A549 (cell line): ENCODE measurements around the gene GARS1. TPM values are rescaled to one million over a fixed set of nuclear protein-coding genes. Genes with fewer than 3 reads are reported as not detected.
A peak's percentile ranks its signal among the peaks of the same experiment; 100 is the strongest.

Experiments
- ATAC-seq, 2 experiments: fragments of 200-7000 bp in 1 of 2; fragments of >200 bp in 1 of 2; cut with Nextera tagmentation in 1 of 2; cut with Tn5 transposase in 1 of 2; 3 replicates each; pipeline versions ENCODE4 v1.8.0 to v1.9.1; 2018 to 2020; ENCODE audit warnings: mild to moderate bottlenecking in 1 of 2, moderate library complexity in 1 of 2
- CTCF ChIA-PET: fragments of 300-600 bp; sonication (Branson Sonifier 250); formaldehyde crosslinking; extraction: SDS; loops from one replicate; lab custom pipeline; 2021; ENCODE audit warnings: antibody characterized with exemption, inconsistent platforms; lab: Yijun Ruan, JAX
- POLR2A ChIA-PET: fragments of 350-600 bp; formaldehyde crosslinking; extraction: SDS; loops from one replicate; lab custom pipeline; 2021; ENCODE audit warnings: antibody characterized with exemption, inconsistent platforms; lab: Yijun Ruan, JAX
- DNase-seq, 2 experiments: peaks; one replicate each; pipeline versions ENCODE4 v3.0.0 to v3.0.0-alpha.2; 2011 to 2016; ENCODE audit warnings: low read depth in 1 of 2, low spot score in 1 of 2
- FAIRE-seq: peaks from 2 replicates; lab custom pipeline; 2011; peaks lifted over from hg19 to GRCh38; lab: Jason Lieb, UNC
- H3K27ac ChIP-seq, 2 experiments: fragments of >200 bp; sonication (Bioruptor Twin); formaldehyde crosslinking; 3 replicates each; pipeline ENCODE4 v1.5.1; 2016 to 2017
- H3K4me1 ChIP-seq: fragments of >200 bp; sonication (Bioruptor Twin); formaldehyde crosslinking; 3 replicates; pipeline ENCODE4 v1.6.1; 2016
- H3K4me2 ChIP-seq: fragments of >200 bp; sonication (Bioruptor Twin); formaldehyde crosslinking; 3 replicates; pipeline ENCODE4 v1.6.1; 2016
- H3K4me3 ChIP-seq: fragments of >200 bp; sonication (Bioruptor Twin); formaldehyde crosslinking; 3 replicates; pipeline ENCODE4 v1.5.1; 2016
- H3K9me3 ChIP-seq: fragments of >200 bp; sonication (Bioruptor Twin); formaldehyde crosslinking; 3 replicates; pipeline ENCODE4 v1.6.1; 2016
- BHLHE40 ChIP-seq: IDR thresholded peaks from 2 replicates; pipeline ENCODE4 v1.6.1; 2012; ENCODE audit warnings: low read depth, low read length, inconsistent platforms
- CBX2 ChIP-seq: fragments of 200-600 bp; sonication (generic); IDR thresholded peaks from 2 replicates; pipeline ENCODE4 v1.6.1; 2016; ENCODE audit warnings: low read depth, mild to moderate bottlenecking, borderline replicate concordance
- CBX8 ChIP-seq: fragments of 200-600 bp; sonication (generic); IDR thresholded peaks from 2 replicates; pipeline ENCODE4 v1.6.1; 2016
- CEBPB ChIP-seq, 2 experiments: fragments of >200 bp in 1 of 2; sonication (Bioruptor Twin) in 1 of 2; formaldehyde crosslinking in 1 of 2; IDR thresholded peaks; 2 replicates each; pipeline ENCODE4 v1.6.1; 2012 to 2016
- CHD2 ChIP-seq: fragments of 150-350 bp; IDR thresholded peaks from 2 replicates; pipeline ENCODE4 v1.6.1; 2014; ENCODE audit warnings: low read length; ENCODE audit not compliant: partially characterized antibody
- EHF ChIP-seq: fragments of 250-450 bp; sonication (Bioruptor Pico); IDR thresholded peaks from 2 replicates; pipeline ENCODE4 v1.5.0; 2020; ENCODE audit warnings: mild to moderate bottlenecking
- EHMT2 ChIP-seq: fragments of 200-600 bp; sonication (generic); IDR thresholded peaks from 2 replicates; pipeline ENCODE4 v1.6.1; 2016; ENCODE audit warnings: antibody characterized with exemption, low read depth, mild to moderate bottlenecking, moderate library complexity
- ELK1 ChIP-seq: fragments of 150-350 bp; IDR thresholded peaks from 2 replicates; pipeline ENCODE4 v1.6.1; 2014; ENCODE audit warnings: low read depth, mild to moderate bottlenecking, low read length
- FOSB ChIP-seq: fragments of 250-450 bp; sonication (Bioruptor Pico); IDR thresholded peaks from 2 replicates; pipeline ENCODE4 v1.5.0; 2020; ENCODE audit warnings: mild to moderate bottlenecking, moderate library complexity
- GATA3 ChIP-seq: IDR thresholded peaks from 2 replicates; pipeline ENCODE4 v1.6.1; 2012; ENCODE audit warnings: borderline replicate concordance
- HEYL ChIP-seq: fragments of 250-450 bp; sonication (Bioruptor Pico); IDR thresholded peaks from 2 replicates; pipeline ENCODE4 v1.8.0; 2021; ENCODE audit warnings: mild to moderate bottlenecking, moderate library complexity
- HMGXB4 ChIP-seq: fragments of 250-450 bp; sonication (Bioruptor Pico); IDR thresholded peaks from 2 replicates; pipeline ENCODE4 v1.5.0; 2021; ENCODE audit warnings: mild to moderate bottlenecking, moderate library complexity, borderline replicate concordance
- MAFK ChIP-seq: fragments of 450-650 bp; IDR thresholded peaks from 2 replicates; pipeline ENCODE4 v1.6.1; 2014; ENCODE audit not compliant: partially characterized antibody
- MYC ChIP-seq: IDR thresholded peaks from 2 replicates; pipeline ENCODE4 v1.6.1; 2012; ENCODE audit warnings: mild to moderate bottlenecking, inconsistent platforms, low read length, improper control_type of control experiment, borderline replicate concordance
- PHF8 ChIP-seq: fragments of 200-600 bp; sonication (generic); IDR thresholded peaks from 2 replicates; pipeline ENCODE4 v1.6.1; 2016; ENCODE audit warnings: low read depth, mild to moderate bottlenecking, antibody characterized with exemption, moderate library complexity, borderline replicate concordance
- POLR2A ChIP-seq: IDR thresholded peaks from 2 replicates; pipeline ENCODE4 v1.6.1; 2012; ENCODE audit warnings: mild to moderate bottlenecking, low read length
- RARB ChIP-seq: fragments of 250-450 bp; sonication (Bioruptor Pico); IDR thresholded peaks from 2 replicates; pipeline ENCODE4 v1.8.0; 2021; ENCODE audit warnings: mild to moderate bottlenecking, moderate library complexity
- RCOR1 ChIP-seq: fragments of 150-350 bp; IDR thresholded peaks from 2 replicates; pipeline ENCODE4 v1.6.1; 2014; ENCODE audit warnings: antibody characterized with exemption, low read length, low read depth
- RFX5 ChIP-seq: fragments of 450-650 bp; IDR thresholded peaks from 2 replicates; pipeline ENCODE4 v1.7.1; 2014; ENCODE audit warnings: antibody characterized with exemption, mild to moderate bottlenecking, moderate library complexity
- SREBF2 ChIP-seq: fragments of 450-650 bp; IDR thresholded peaks from 2 replicates; pipeline ENCODE4 v1.6.1; 2014; ENCODE audit warnings: mild to moderate bottlenecking, moderate library complexity
- ZC3H11A ChIP-seq: fragments of 450-650 bp; IDR thresholded peaks from 2 replicates; pipeline ENCODE4 v1.6.1; 2014; ENCODE audit warnings: antibody characterized with exemption, mild to moderate bottlenecking
- ZFP36 ChIP-seq: fragments of 450-650 bp; IDR thresholded peaks from 2 replicates; pipeline ENCODE4 v1.6.1; 2014; ENCODE audit warnings: borderline replicate concordance; ENCODE audit not compliant: partially characterized antibody
- ZNF302 ChIP-seq: fragments of 250-450 bp; sonication (Bioruptor Pico); IDR thresholded peaks from 2 replicates; pipeline ENCODE4 v1.9.0; 2021; ENCODE audit warnings: inconsistent platforms, mild to moderate bottlenecking, moderate library complexity
- WGBS: methylation state at CpG from one replicate; pipeline ENCODE4 v1.1.6; 2017; ENCODE audit errors: missing lambda C conversion rate; 5-methylcytosine and 5-hydroxymethylcytosine counted together
- polyA plus RNA-seq, 4 experiments: library from polyadenylated mRNA; depleted of rRNA in 3 of 4; stranded (reverse); fragments of >200 nt; fragmentation: RNase III in 1 of 4; extraction: RNeasy Plus Mini Kit Qiagen cat#74134 plus additional on column Dnase treatment in 1 of 4; gene quantifications; 2 replicates in 3 of 4; 3 replicates in 1 of 4; pipeline ENCODE4 v1.2.3, GENCODE V29; 2011 to 2017
- TF ChIP-seq, protein P1 (sequence below): fragments of 200-600 bp; sonication (generic); IDR thresholded peaks from 2 replicates; pipeline ENCODE4 v1.6.1; 2016; ENCODE audit warnings: antibody characterized with exemption, mild to moderate bottlenecking, moderate library complexity
- TF ChIP-seq, protein P2 (sequence below): fragments of >200 bp; sonication (Bioruptor Twin); formaldehyde crosslinking; IDR thresholded peaks from 2 replicates; pipeline ENCODE4 v1.6.1; 2016

The GARS1 gene
- polyA plus RNA-seq, 2 of the 4 experiments (the other 2 are of a cell fraction), result 134 to 608 TPM

GRCh38 chr7:30650421-30650808, 55.7 kb downstream of the GARS1 start:
- CTCF ChIA-PET, result interaction anchor here (1.2 kb wide), 1 partner anchor 90 kb away, joined by 4 read pairs; no protein-coding TSS in a partner anchor
- WGBS, result 90% methylated on average over 7 of the region's 7 CpGs
- no peak for FAIRE-seq
- POLR2A ChIA-PET, result no interaction called here
- Histone ChIP-seq H3K4me3 (no peak overlapping the region), H3K4me1 (no peaks in the 10 kb centered on the region), H3K4me2 (no peak overlapping the region), H3K27ac (no peak overlapping the region)
- TF ChIP-seq POLR2A (no peak), HEYL (CRISPR knock-in tag) (no peak), MAFK (no peak), EHF (CRISPR knock-in tag) (no peak), ZNF302 (CRISPR knock-in tag) (no peak), RARB (CRISPR knock-in tag) (no peak), HMGXB4 (CRISPR knock-in tag) (no peak), RCOR1 (no peak), ZFP36 (no peak), SREBF2 (no peak)
- TF ChIP-seq, protein P1, sequence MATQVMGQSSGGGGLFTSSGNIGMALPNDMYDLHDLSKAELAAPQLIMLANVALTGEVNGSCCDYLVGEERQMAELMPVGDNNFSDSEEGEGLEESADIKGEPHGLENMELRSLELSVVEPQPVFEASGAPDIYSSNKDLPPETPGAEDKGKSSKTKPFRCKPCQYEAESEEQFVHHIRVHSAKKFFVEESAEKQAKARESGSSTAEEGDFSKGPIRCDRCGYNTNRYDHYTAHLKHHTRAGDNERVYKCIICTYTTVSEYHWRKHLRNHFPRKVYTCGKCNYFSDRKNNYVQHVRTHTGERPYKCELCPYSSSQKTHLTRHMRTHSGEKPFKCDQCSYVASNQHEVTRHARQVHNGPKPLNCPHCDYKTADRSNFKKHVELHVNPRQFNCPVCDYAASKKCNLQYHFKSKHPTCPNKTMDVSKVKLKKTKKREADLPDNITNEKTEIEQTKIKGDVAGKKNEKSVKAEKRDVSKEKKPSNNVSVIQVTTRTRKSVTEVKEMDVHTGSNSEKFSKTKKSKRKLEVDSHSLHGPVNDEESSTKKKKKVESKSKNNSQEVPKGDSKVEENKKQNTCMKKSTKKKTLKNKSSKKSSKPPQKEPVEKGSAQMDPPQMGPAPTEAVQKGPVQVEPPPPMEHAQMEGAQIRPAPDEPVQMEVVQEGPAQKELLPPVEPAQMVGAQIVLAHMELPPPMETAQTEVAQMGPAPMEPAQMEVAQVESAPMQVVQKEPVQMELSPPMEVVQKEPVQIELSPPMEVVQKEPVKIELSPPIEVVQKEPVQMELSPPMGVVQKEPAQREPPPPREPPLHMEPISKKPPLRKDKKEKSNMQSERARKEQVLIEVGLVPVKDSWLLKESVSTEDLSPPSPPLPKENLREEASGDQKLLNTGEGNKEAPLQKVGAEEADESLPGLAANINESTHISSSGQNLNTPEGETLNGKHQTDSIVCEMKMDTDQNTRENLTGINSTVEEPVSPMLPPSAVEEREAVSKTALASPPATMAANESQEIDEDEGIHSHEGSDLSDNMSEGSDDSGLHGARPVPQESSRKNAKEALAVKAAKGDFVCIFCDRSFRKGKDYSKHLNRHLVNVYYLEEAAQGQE, result no peak
- TF ChIP-seq, all 56 proteins: peak for 0
- 0 out of 6 replicates have a peak, but pooled peaks of 1 of the 2 experiments have one; percentile 12 for ATAC-seq
- DNase-seq, result no peak
- no peaks in the 10 kb centered on the region for H3K9me3 ChIP-seq

- CTCF ChIA-PET, result interaction anchor here (3.5 kb wide), 1 partner anchor 88 kb away, joined by 12 read pairs; no protein-coding TSS in a partner anchor
- no peaks in the 10 kb centered on the region for H3K4me1 ChIP-seq
- H3K4me3 ChIP-seq, result no peak overlapping the region
- TF ChIP-seq SREBF2 (no peak), CBX8 (no peak), FOSB (CRISPR knock-in tag) (no peak), CHD2 (no peak), GATA3 (no peak), MAFK (no peak), ZC3H11A (no peak), PHF8 (no peak), EHMT2 (no peak), MYC (no peak), HMGXB4 (CRISPR knock-in tag) (no peak), CEBPB (IDR thresholded peaks at IDR 0.05) (no peak), BHLHE40 (no peak), RFX5 (no peak), CBX2 (no peak), ELK1 (no peak), RARB (CRISPR knock-in tag) (no peak)
- TF ChIP-seq, protein P2, sequence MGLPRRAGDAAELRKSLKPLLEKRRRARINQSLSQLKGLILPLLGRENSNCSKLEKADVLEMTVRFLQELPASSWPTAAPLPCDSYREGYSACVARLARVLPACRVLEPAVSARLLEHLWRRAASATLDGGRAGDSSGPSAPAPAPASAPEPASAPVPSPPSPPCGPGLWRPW, result no peak
- TF ChIP-seq, protein P1, result no peak
- H3K9me3 ChIP-seq, result no peaks in the 10 kb centered on the region
- H3K27ac ChIP-seq, result no peak overlapping the region
- WGBS, result 70% methylated on average over 6 of the region's 7 CpGs
- FAIRE-seq, result no peak
- H3K4me2 ChIP-seq, result no peak overlapping the region
- ATAC-seq, result no peak
- POLR2A ChIA-PET, result no interaction called here
- DNase-seq, result no peak
These were observed 57.5 kb downstream of the GARS1 start for GRCh38 chr7:30652132-30652531.
